ENCODE data around the gene CREB3. TPM values are rescaled to one million over a fixed set of nuclear protein-coding genes. Genes with fewer than 3 reads are reported as not detected.

Gene CREB3
- total RNA-seq, 1 experiment from 2014 or later = 170 TPM

DNA sequence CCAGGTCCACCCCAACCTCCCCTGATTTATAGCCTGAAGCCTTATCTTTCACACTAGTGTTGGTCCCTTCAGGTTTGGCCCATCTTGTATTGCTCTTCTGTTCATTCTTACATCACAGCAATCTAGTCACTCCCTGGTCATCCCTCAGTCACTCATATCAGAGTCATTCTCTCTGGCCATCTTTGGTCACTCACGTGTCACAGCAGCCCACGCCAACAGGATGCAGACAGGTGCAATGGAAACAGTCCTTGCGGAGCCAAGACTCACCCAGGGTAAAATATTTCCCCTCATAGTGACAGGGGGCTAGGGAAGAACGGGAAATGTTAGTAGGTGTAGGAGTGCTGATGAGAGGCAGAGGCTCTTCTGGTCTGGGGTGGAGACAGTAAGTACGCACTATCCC, 21.0 kb downstream of the CREB3 start:
- Histone ChIP-seq H3K36me3 (peaks cover 66% of the 10 kb centered on the region), H3K27me3 (no peaks in the 10 kb centered on the region), H3K4me3 (no peak overlapping the region), H3K9me3 (no peaks in the 10 kb centered on the region)
- no peak for DNase-seq

DNA sequence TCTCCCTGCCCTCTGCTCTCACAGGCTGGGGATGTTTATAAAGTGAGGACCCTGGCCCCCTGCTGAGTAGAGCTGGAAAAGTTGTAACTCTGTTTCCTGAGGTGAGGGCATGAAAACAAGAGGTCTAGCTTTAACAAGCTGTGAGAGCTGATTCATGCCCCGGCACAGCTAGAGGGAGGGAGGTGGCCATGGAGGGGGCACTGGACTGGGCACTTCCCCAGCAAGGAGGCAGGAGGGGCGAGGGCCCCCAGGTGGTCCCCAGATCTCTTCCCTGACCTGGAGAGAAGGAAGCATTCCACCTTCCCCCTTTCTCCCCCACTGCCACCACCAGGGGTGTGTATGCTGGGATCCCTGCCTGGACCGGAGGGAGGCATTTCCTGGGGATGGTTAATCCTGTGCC, 21.8 kb downstream of the CREB3 start, which contains the start of gene MSMP:
MSMP (minus strand) TSS at position 13 of the 400 bp plus-strand sequence. CDS start 147 bp downstream, outside the sequence.
- DNase-seq = no peak
- H3K9me3 ChIP-seq = no peaks in the 10 kb centered on the region
- H3K27me3 ChIP-seq = no peaks in the 10 kb centered on the region
- H3K36me3 ChIP-seq = peaks cover 63% of the 10 kb centered on the region
- H3K4me3 ChIP-seq = no peak within 1 kb of the TSS

DNA sequence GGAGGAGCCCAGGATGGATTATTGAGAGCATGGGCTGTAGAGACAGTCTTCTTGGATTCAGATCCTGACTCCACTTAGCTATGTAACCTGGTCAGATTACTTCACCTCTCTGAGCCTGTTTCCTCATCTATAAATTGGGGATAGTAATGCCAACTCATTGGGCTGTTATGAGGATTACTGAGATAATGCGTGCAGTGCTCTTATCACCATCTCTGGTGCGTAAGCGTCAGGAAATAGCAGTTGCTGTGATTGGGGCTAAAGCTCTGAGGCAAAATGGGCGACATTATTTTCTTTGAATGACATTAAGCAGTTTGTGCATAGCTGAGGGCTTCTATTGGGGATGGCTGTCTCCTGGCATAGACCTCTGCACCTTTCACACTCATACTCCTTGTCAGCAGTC, 22.6 kb downstream of the CREB3 start:
- no peak for DNase-seq
- Histone ChIP-seq H3K36me3 (peaks cover 63% of the 10 kb centered on the region), H3K9me3 (no peaks in the 10 kb centered on the region), H3K27me3 (no peaks in the 10 kb centered on the region), H3K4me3 (no peak overlapping the region)

DNA sequence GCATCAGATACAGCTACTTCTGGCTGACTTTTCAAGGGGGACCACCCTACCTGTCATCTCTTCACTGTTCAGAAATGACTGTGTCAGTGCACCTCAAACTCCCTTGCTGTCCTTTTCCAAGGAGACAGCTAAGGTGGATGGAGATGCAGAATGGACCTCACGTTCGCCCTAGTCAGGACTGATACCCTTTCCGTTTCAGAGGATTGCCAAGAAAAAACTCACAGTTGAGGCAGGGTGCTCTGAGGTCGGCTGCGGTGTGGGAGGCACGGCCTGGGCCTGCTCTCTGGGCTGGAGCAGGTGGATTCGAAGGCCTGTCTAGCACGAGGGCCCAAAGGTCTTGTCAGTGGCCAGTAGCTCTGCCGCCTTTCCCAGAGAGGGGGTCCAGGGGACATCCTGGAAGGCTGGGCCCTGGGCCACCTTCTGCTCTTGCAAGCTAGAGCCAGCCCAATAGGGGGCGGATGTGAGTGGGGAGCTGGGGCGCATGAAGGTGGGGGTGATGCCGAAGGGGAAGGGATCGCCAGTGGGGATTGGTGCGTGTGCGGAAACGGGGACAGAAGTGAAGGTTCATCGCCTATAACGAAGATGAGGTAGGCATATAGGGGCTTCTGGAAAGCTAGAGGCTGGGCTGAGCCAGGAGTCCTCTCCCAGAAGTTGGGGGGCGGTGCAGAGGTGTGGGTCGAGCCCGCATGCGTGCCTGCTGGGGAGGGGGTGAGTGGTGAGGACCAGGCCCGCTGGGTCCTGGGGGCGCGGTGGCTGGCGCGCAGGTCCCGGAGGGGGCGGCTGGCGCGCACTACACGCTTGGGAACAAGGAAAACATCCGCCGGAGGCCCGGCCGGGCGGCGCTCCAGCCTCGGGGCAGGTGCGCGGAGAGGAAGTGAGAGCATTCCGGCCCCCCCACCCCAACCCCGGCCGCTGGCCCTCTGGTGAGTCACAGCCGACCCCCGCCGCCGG, 24.1 kb downstream of the CREB3 start:
- H3K4me3 ChIP-seq = no peak overlapping the region
- DNase-seq = no peak
- peaks cover 53% of the 10 kb centered on the region for H3K36me3 ChIP-seq
- no peaks in the 10 kb centered on the region for H3K9me3 ChIP-seq
- H3K27me3 ChIP-seq = no peaks in the 10 kb centered on the region

DNA sequence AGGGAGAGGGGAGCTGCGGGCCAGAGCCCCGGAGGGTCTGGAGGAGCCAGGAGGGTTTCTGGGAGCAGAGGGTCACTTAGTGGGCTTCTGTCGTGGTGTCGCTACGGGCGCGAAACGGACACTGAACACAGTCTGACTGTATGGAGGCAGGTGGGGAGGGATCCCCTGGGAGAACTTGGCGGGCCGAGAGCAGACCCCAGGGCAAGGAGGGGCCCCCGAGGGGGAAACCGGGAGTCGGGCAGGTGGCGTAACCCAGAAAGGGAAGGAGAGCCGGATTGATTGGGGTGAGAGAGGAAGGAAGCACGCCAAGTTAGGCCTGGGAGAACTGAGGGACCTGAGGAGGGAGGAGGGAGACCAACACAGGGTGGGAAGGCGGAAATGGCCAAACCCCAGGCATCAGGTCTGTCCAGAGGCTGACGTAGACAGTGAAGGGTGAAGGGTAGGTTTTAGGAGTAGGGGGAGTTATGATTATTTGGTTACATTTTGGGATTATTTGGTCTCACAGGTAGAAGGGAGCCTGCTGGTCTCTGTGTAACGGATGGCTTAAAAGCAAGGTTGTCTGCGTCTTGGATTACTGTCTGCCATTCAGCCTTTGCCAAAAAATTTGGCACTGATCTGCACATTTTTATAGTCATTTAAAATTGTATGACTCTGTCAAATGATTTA, 24.9 kb downstream of the CREB3 start:
- Histone ChIP-seq H3K9me3 (no peaks in the 10 kb centered on the region), H3K36me3 (peaks cover 45% of the 10 kb centered on the region), H3K4me3 (no peak overlapping the region), H3K27me3 (no peaks in the 10 kb centered on the region)
- DNase-seq = no peak

DNA sequence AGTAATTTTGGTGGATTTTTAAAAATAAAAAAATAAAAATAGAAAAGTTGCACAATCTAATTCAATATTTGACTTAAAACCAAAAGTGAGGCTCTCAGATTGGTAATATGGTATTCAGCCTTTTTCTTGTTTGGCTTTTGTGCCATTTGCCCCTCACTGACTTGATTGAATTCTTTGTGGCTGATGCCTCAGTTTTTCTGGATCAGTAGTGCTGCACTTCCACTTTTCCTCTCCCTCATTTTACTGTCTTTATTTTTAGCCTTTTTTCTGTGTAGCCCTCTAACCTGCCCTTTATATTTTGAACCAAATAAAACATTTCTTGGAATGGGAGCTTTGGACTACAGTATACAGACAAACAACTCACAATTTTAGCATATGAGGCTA, 25.4 kb downstream of the CREB3 start:
- Histone ChIP-seq H3K4me3 (no peak overlapping the region), H3K27me3 (no peaks in the 10 kb centered on the region), H3K36me3 (peaks cover 40% of the 10 kb centered on the region), H3K9me3 (no peaks in the 10 kb centered on the region)
- DNase-seq = no peak

DNA sequence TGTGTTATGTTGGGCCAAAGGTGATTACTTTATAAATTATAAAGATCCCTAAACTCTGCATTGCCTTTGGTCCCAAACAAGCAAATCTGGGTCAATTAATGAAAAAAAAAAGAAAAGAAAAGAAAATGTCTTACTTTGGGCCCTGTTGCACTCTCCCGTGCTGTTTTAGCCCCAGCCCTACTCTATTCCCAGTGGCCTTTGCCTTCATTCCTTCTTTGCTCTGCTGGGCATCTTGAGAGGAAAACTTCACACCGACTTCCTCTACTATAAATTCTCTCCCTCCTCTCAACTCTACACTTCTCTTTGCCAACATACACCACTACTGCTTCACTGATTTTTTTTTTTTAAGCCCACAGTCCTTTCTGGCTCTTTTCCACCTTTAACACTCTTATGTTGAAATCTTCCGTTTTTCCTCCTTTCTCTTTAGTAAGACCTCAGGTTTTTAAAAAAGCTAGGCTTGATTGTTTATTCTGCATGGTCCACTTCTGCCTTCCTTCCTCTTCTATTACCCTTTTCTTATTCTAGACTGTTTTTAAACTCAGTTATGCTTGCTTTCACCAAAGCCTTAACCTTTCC, 26.1 kb downstream of the CREB3 start:
- no peak for DNase-seq
- Histone ChIP-seq H3K4me3 (no peak overlapping the region), H3K36me3 (peaks cover 33% of the 10 kb centered on the region), H3K27me3 (no peaks in the 10 kb centered on the region), H3K9me3 (no peaks in the 10 kb centered on the region)

DNA sequence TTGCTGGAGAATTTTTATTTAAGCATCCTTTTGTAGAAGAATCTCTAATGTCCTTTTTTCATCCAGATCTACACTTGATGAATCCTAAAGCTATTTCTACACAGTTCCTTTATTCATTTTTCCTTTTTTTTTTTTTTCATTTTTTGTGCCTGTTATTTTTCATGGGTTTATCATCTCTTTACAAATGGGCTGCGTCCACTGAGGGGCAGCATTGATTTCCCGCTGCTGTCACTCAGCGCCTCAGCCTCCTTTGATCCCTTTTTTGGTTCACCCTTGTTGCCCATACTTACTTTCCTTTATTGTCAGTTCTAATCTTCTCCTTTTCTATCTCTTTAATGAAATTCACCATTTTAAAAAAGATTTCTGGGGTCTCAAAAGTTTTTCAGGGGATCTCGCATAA, 27.3 kb downstream of the CREB3 start:
- no peak overlapping the region for H3K4me3 ChIP-seq
- peaks cover 21% of the 10 kb centered on the region for H3K36me3 ChIP-seq
- no peak for DNase-seq
- H3K9me3 ChIP-seq = no peaks in the 10 kb centered on the region
- H3K27me3 ChIP-seq = no peaks in the 10 kb centered on the region

DNA sequence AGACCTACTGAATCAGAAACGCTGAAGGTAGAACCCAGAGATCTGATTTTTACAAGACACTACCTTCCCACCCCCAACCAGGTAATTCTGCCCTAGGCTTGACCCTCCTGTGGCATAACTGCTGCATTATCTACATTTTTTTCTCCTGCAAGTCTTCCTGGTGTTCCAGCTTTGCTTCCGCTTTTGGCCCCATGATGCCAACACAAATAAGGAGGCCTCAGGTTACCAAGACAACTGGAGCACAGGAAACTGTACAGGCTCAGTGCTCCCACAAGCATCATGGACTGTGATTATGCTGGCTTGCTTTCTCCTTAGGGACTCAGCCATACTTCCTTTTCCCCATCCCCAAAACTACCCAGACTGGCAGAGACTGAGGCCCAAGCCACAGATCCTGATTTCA, 28.2 kb downstream of the CREB3 start:
- no peak for DNase-seq
- H3K36me3 ChIP-seq = peaks cover 16% of the 10 kb centered on the region
- no peaks in the 10 kb centered on the region for H3K27me3 ChIP-seq
- H3K4me3 ChIP-seq = no peak overlapping the region
- no peaks in the 10 kb centered on the region for H3K9me3 ChIP-seq

DNA sequence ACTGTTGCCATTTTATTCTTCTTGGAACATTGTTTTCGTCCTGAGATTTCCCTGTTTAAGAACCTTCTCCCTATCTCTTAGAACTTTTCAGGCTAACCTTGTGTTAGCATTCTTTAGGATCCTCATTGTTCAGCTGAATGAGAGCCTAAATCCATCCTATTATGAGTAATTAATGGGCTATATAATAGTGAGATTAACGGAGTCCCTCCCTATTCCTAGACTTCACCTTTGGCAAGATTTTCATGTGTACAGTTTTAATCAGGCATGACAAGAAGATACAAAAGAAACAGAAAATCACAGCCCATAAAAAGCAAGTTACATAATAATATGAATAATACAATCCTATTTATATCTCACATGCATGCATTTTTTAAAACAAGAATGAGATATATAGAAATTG, 30.7 kb downstream of the CREB3 start:
- DNase-seq = no peak
- Histone ChIP-seq H3K4me3 (no peak overlapping the region), H3K9me3 (no peaks in the 10 kb centered on the region), H3K27me3 (no peaks in the 10 kb centered on the region), H3K36me3 (peaks cover 5% of the 10 kb centered on the region; the same call in 1 of the 2 replicates)

DNA sequence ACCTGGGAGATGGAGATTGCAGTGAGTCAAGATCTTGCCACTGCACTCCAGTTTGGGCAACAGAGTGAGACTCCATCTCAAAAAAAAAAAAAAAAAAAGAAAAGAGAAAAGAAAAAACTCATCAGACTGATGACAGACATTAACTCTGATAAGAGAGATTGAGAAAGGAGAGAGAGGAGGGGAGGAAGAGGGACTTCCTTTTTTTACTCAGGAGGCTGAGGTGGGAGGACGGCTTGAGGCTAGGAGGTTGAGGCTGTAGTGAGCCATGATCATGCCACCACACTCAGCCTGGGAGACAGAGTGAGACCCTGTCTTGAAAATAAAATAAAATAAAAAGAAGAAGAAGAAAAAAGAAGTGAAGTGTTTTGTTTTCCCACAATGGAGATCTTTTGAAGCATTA, 31.3 kb downstream of the CREB3 start:
- no peak for DNase-seq
- Histone ChIP-seq H3K9me3 (no peaks in the 10 kb centered on the region), H3K27me3 (no peaks in the 10 kb centered on the region), H3K4me3 (no peak overlapping the region), H3K36me3 (peaks cover 5% of the 10 kb centered on the region; the same call in 1 of the 2 replicates)

DNA sequence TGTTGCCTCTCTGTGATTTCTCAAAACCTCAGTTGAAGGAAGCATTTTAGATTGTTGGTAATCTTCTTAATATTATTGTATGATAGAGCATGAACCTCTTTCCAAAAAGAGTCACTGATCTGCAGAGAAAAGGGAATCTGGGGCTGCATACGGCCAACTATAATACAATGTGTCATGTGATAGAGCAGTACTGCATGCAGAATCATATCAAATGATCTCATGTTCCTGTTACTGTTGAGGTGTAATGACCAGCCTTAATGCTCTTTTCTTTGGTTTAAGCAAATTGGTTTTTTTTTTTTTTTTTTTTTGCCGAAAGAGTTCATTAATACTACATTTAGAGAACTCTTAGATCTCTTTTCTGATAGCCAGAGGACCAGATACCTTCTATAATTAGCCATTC, 34.5 kb downstream of the CREB3 start:
- no peaks in the 10 kb centered on the region for H3K9me3 ChIP-seq
- DNase-seq = no peak
- H3K36me3 ChIP-seq = no peaks in the 10 kb centered on the region
- no peaks in the 10 kb centered on the region for H3K27me3 ChIP-seq
- no peak overlapping the region for H3K4me3 ChIP-seq

DNA sequence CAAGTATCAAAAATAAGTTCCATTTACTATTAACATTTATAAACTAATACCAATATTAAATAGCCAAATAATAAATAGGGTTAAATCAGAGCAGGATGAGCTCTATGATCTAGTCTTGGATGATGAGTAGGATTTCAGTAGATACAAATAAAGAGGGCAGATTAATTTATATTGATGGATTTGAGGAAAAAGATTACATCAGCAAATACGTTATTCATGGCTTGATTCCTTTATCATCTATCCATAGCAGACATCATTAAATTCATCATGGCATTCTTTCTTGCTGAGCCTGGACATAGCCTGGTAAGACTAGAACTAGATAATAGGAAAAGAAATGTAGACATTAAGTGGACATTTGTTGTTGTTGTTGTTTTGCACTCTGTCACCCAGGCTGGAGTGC, 35.0 kb downstream of the CREB3 start:
- Histone ChIP-seq H3K27me3 (no peaks in the 10 kb centered on the region), H3K4me3 (no peak overlapping the region), H3K9me3 (no peaks in the 10 kb centered on the region), H3K36me3 (no peaks in the 10 kb centered on the region)
- DNase-seq = no peak

DNA sequence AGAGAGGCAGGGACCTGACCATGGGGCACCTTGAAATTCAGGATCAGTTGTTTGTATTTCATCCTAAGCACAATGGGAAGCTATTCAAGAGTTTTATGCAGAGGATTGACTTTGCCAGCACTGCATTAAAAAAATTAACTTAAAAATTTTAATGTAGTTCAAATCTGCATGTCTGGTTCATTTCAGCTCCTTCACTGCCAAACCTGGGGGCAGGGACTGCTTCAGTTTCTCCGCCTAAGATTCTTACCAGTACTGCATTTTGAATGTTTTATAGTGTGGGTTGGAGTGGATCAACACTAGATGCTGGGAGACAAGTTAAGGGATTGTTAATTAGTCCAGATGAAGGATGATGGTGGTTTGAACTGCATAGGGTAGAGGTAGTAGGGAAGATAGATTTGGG, 37.3 kb downstream of the CREB3 start:
- Histone ChIP-seq H3K9me3 (no peaks in the 10 kb centered on the region), H3K27me3 (no peaks in the 10 kb centered on the region), H3K4me3 (no peak overlapping the region), H3K36me3 (no peaks in the 10 kb centered on the region)
- DNase-seq = no peak

DNA sequence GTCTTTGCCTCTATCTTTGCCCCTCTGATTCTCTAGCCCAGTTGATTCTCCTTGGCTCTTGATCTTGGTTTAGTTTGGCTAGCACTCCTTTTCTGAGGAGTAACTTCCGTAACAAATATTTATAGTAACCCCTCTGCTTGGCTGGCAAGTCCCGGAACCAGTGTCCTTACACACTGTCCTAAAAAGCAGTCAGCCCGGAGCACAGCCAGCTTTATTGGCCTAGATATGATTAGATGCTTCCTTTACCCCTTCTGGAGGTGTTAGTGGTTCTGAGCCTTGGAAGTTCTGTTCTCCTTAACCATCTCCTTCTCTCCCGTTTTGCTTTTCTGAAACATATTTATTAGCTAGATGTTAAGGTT, 38.6 kb downstream of the CREB3 start:
- Histone ChIP-seq H3K27me3 (no peaks in the 10 kb centered on the region), H3K36me3 (no peaks in the 10 kb centered on the region), H3K9me3 (no peaks in the 10 kb centered on the region), H3K4me3 (no peak overlapping the region)
- peak; percentile 60 for DNase-seq

DNA sequence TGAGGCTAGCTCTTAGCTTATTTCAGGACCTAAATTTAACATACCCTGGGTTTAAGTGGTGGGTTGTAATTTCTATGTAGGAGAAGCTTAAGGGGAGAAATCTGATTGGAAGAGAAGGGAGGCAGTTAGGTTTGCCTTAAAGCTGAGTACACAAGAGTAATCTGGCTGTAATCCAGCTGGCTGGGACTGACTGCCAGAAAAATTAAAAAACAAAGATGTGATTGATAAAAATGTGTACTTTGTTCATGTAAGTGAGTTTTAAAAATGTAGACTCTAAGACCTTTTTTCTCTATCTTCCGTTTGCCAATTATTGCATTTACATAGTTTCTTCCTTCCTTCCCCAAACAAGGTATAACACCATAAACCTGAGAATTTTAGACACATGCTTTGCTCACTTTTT, 39.1 kb downstream of the CREB3 start:
- DNase-seq = no peak

DNA sequence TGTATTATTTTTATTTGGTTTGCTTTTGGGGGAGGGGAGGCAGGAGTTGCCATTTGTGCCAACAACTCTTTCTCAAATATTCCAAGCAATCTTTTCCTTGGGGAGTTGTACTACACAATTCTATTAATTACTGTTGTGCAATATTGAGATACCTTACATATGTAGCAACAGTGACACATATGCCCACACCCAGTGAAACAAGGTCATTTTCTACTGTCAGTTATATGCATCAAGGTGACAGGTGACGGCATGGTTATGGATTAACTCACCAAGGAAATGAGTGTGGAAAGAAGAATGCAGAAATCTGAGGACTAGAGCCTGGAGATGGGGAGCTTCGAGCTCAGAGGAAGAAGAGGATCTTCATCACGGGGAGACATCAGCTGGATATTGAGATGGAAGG, 39.5 kb downstream of the CREB3 start:
- Histone ChIP-seq H3K4me3 (no peak overlapping the region), H3K36me3 (no peaks in the 10 kb centered on the region), H3K27me3 (no peaks in the 10 kb centered on the region), H3K9me3 (no peaks in the 10 kb centered on the region)
- no peak for DNase-seq

More for the DNA sequence above, 39.1 kb downstream of the CREB3 start:
- H3K27me3 ChIP-seq = no peaks in the 10 kb centered on the region
- no peaks in the 10 kb centered on the region for H3K9me3 ChIP-seq
- H3K36me3 ChIP-seq = no peaks in the 10 kb centered on the region
- H3K4me3 ChIP-seq = no peak overlapping the region

Data from MG63 (cell line).